ENCODE results near the gene TMEM179. TPM values are rescaled to one million over a fixed set of nuclear protein-coding genes. Genes with fewer than 3 reads are reported as not detected.

Gene TMEM179
- total RNA-seq, 1 donor from 2014 or later: not detected

GRCh38 chr14:104609666-104610065 lies 5.1 kb upstream of the TMEM179 start:
- Histone ChIP-seq H3K4me1 (no peaks in the 10 kb centered on the region), H3K36me3 (no peaks in the 10 kb centered on the region), H3K27ac (no peak overlapping the region), H3K4me3 (no peak overlapping the region), H3K9me3 (no peaks in the 10 kb centered on the region), H3K27me3 (ENCODE audit: low read depth) (peaks cover 29% of the 10 kb centered on the region)
- DNase-seq (no peak), ATAC-seq (no peak)
- intact Hi-C loops (cut with DNase I): no loop called here
- TF ChIP-seq CTCF (IDR thresholded peaks at IDR 0.05): no peak

GRCh38 chr14:104603711-104604401 lies 716 bp downstream of the TMEM179 start:
- H3K9me3 ChIP-seq: no peaks in the 10 kb centered on the region
- H3K27me3 ChIP-seq (ENCODE audit: low read depth): peaks cover 74% of the 10 kb centered on the region
- H3K36me3 ChIP-seq: no peaks in the 10 kb centered on the region
- peak; percentile 28 for DNase-seq
- intact Hi-C loops (cut with DNase I): no loop called here
- no peak for ATAC-seq
- no peak overlapping the region for H3K4me3 ChIP-seq
- TF ChIP-seq CTCF (IDR thresholded peaks at IDR 0.05): no peak
- no peak overlapping the region for H3K27ac ChIP-seq
- H3K4me1 ChIP-seq: no peaks in the 10 kb centered on the region

- Histone ChIP-seq H3K9me3 (no peaks in the 10 kb centered on the region), H3K27me3 (ENCODE audit: low read depth) (peaks cover 77% of the 10 kb centered on the region), H3K27ac (no peak overlapping the region), H3K4me1 (no peaks in the 10 kb centered on the region), H3K36me3 (no peaks in the 10 kb centered on the region), H3K4me3 (no peak overlapping the region)
- peak; percentile 35 for DNase-seq
- no peak for TF ChIP-seq CTCF (IDR thresholded peaks at IDR 0.05)
- intact Hi-C loops (cut with DNase I): no loop called here
- no peak for ATAC-seq
Measured at GRCh38 chr14:104602933-104603325, 1.6 kb downstream of the TMEM179 start.

- intact Hi-C loops (cut with DNase I): no loop called here
- H3K4me1 ChIP-seq: no peaks in the 10 kb centered on the region
- H3K27ac ChIP-seq: no peak overlapping the region
- DNase-seq (no peak), ATAC-seq (no peak)
- peaks cover 77% of the 10 kb centered on the region for H3K27me3 ChIP-seq (ENCODE audit: low read depth)
- no peaks in the 10 kb centered on the region for H3K9me3 ChIP-seq
- TF ChIP-seq CTCF (IDR thresholded peaks at IDR 0.05): no peak
- no peaks in the 10 kb centered on the region for H3K36me3 ChIP-seq
- H3K4me3 ChIP-seq: no peak overlapping the region
Measured at GRCh38 chr14:104602315-104602932, 2.1 kb downstream of the TMEM179 start.

GRCh38 chr14:104601786-104602185 lies 2.8 kb downstream of the TMEM179 start:
- no peak overlapping the region for H3K4me3 ChIP-seq
- intact Hi-C loops (cut with DNase I): no loop called here
- H3K27me3 ChIP-seq (ENCODE audit: low read depth): peaks cover 76% of the 10 kb centered on the region
- TF ChIP-seq CTCF (IDR thresholded peaks at IDR 0.05): no peak
- ATAC-seq: no peak
- H3K4me1 ChIP-seq: no peaks in the 10 kb centered on the region
- no peaks in the 10 kb centered on the region for H3K36me3 ChIP-seq
- no peak overlapping the region for H3K27ac ChIP-seq
- H3K9me3 ChIP-seq: no peaks in the 10 kb centered on the region
- peak; percentile 32 for DNase-seq

Measured in lower lobe of right lung (tissue), 2 donors.